Epidermal melanocyte (primary cell): ENCODE data around the gene SLC16A6.
"Not testable (repeated sequence)": the region's sequence is repeated elsewhere in the genome, so short reads cannot be mapped to it uniquely, and the experiment has no call there.

ENCODE experiments used
- DNase-seq: peaks from one replicate; pipeline ENCODE4 v3.0.0; 2011; ENCODE audit warnings: low spot score; ENCODE audit not compliant: insufficient read length

Gene SLC16A6

DNA sequence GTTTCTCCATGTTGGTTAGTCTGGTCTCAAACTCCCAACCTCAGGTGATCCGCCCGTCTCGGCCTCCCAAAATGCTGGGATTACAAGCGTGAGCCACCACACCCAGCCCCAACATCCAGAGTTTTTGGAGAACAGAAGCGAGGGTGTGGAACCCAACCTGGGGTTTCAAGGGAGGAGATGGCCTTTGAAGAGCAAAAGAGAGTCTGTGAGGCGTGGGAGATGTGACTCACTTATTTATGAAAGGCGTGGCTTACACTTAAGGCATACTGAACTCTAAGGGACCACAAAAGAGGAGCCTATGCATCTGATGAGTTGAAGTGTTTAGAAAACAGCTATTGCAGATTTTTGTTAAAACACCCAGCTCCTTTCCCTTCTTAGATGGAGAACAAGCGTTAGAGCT lies 19.2 kb upstream of the SLC16A6 start:
- DNase-seq = no peak

- not testable (repeated sequence) for DNase-seq
Observed at GRCh38 chr17:68309066-68309670, 18.2 kb upstream of the SLC16A6 start.

- not testable (repeated sequence) for DNase-seq
Observed at GRCh38 chr17:68308486-68308885, 17.6 kb upstream of the SLC16A6 start.

DNA sequence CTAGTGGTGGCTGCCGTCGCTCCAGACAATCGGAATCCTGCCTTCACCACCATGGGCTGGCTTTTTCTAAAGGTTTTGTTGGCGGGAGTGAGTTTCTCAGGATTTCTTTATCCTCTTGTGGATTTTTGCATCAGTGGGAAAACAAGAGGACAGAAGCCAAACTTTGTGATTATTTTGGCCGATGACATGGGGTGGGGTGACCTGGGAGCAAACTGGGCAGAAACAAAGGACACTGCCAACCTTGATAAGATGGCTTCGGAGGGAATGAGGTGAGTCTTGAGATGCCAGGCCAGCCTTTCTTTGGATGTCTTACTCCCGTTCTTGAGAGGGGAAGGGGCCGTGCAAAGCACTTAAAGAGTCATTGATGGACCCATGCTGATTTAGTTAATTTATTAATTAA lies 16.5 kb upstream of the SLC16A6 start:
- DNase-seq = no peak

DNA sequence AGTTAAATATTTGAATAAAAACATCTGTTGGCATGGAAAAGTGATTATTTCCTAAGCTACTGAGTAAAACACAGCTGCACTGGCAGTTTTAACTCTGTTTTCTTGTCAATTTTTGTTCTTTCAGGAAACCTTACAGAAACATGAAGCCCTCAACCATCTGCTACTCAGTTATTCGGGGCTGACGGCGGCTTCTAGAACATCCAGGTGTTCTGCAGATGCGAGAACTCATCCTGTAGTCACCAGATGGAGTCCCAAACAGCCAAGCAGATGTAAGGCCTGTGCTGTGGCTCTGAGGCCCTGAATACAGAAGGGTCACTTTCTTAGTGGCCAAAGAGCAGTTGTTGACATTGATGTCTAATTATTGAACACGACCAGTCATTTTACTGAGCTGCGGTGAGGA lies 15.9 kb upstream of the SLC16A6 start:
- DNase-seq = no peak

- DNase-seq = no peak
Observed at GRCh38 chr17:68305142-68305541, 14.2 kb upstream of the SLC16A6 start.

DNA sequence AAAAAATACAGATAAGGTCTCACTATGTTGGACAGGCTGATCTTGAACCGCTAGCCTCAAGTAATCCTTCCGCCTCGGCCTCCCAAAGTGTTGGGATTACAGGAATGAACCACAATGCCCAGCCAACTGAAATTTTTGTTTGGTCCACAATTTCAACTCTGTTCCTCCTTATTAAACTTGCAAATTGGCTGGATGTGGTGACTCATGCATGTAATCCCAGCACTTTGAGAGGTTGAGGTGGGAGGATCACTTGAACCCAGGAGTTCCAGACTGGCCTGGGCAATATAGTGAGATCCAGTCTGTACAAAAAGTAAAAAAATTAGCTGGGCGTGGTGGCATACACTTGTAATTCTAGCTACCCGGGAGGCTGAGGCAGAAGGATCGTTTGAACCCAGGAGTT lies 13.8 kb upstream of the SLC16A6 start:
- DNase-seq = no peak

DNA sequence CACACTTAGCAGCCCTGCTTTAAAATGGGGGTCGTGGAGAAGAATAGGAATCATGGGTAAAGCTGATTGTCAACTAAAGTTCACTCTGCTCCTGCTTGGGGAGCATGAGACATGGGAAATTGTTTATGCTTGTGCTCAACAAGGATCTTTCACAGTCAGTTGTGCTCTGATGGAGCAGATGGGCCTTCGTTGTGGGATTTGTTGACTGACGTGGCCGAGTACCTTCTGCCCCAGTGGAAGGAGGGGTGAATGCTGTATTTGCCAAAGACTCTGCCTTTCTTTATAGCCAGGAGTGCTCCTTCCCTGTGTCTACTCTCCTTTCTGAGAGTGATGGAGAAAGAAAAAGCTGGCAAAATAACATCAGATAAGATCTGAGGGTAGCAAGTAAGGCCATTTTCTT lies 11.7 kb upstream of the SLC16A6 start:
- DNase-seq = no peak

- DNase-seq = no peak
Observed at GRCh38 chr17:68302066-68302564, 11.2 kb upstream of the SLC16A6 start.

- DNase-seq = no peak
Observed at GRCh38 chr17:68301438-68301959, 10.6 kb upstream of the SLC16A6 start.

- DNase-seq = no peak
Observed at GRCh38 chr17:68299817-68300216, 8.9 kb upstream of the SLC16A6 start.

DNA sequence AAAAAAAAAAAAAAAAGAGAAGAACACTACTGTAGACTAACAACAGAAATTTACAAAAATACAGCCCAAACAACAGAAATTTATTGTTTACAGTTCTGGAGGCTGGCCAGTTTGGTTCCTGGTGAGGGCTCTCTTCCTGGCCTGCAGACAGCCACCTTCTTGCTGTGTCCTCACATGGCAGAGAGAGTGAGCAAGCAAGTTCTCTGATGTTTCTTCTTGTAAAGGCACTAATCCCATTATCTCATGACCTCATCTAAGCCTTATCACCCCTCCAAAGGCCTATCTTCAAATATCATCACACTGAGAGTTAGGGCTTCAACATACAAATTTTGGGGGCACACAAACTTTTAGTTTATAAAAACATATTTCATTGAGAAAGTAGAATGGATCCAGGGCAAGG lies 7.7 kb upstream of the SLC16A6 start:
- no peak for DNase-seq

DNA sequence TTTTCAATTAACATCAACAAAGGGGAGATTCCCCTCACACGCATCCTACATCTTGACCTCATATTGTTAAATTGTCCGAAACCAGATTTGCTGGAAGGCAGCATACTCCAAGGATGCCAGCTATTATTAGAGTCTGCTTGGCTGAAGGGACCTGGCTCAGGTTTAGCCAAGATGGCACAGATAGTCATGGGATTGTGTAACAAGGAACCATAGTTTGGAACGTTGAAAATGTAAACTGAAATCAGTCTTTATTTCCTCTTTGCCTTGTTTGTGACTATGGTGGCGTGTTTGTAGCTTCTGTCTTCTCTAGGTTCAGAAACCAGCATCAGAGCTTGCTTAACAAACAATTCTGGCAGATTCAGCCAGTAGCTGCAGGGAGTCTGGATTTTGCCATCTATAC lies 6.3 kb upstream of the SLC16A6 start:
- DNase-seq = no peak

DNA sequence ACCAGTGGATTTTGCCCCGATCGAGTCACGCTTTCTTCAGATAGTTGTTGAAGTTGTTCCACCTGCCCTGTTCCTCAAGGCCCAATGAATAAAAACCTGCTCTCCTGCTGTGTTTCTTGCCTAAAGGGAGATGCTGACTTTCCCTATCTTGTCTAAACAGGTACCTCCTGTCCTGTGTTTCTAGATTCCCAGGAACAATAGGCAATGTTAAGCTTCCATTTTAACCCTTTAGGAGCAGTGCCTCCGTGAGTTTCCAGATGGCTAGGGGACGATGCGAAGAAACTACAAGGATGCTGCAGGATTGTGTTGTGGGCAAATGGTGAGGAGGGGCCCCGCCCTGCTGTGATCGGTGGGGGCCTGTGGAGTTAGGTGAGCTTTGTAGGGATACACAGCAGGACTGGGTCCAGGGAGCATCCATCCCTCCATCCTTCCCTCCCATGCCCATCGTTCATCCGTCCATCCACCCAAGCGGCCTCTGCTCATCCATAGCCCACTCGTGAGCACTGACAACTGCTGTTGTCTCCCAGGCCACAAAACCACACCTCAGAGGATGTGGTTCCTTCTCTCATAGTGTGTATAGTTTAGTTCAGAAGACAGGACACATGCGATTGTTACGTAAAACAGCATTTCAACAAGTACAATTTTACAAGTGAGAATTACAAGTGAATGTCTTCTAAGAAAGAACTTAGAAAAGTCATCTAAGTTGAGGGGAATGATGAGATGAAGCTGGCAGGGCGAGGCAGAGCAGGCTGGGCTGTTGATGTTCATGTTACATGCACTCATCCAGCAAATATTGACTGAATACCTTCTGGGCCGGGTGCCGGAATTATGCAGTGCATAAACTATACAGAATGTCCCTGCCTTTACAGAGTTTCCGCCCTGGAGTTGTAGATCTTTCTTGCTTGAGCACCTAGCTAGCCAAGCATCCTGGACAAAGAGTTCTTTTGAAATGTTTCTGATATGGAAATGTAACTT lies 5.6 kb upstream of the SLC16A6 start:
- no peak for DNase-seq

DNA sequence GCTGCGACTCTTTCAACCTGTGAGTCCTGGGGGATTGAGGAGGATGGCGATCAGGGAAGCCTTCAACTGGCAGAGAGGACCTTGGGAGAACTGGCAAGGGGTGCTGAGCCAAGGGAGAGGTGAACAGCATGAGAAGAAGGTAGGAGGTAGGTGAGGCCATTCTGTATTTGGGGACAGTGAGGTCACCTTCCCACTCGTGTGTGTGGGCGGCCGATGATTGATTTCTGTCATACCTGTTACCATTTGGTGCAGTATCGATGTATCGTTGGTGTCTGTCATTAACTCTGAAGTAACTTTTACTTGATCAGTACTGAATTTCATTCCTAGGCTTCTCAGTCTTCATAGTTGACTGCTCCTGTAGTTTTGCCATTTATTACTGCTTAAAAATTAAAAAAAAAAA lies 4.2 kb upstream of the SLC16A6 start:
- DNase-seq = no peak

GRCh38 chr17:68294617-68295016 lies 3.7 kb upstream of the SLC16A6 start:
- DNase-seq = no peak

DNA sequence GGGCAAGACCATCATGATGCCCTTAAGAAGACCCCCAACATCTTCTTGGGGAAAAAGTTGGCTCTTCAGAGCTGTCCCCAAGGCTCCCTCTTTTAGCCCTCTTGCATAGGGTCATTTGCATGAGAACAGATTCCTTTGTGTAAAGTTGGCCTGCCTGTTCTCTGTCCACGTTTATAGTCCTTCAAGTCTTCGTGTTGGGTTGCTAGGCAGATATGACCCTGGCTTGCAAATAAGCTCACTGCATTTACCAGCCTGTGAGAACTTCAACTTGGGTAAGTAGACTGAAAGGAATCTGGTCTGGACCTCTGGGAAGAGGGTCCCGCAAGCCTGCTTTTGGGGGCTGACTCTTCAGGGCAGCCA lies 3.2 kb upstream of the SLC16A6 start:
- no peak for DNase-seq

DNA sequence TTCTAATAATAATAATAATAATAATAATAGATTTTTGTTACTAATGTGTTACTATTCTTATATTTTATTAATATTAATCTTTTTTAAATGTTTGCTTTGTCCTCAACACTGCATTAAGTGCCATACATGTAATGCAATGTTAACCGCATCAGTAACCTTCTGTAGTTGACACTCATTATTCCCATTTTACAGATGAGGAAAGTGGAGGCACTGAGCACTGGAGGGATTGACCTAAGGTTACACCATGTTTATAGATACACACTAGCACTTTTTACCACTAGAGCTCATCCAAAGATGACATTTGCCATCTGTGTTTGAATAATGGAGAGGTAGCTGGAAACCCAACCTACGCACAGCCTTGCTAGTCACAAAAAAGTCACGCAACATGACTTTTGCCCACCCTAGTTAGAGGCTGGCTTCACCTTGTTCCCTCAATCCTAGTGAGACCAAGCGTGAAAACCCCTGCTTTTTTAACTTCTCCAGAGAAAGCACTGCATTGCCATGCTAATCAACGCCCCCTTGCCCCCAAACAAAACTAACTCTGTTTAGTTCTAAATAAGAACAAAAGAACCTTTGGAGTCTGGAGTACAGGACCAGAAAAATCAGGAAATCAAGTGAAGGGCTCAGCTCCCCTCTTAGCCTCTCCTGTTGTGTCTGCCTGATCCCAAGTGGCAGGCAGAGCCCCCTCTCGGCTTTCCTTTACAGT lies 2.7 kb upstream of the SLC16A6 start:
- no peak for DNase-seq

- no peak for DNase-seq
Observed at GRCh38 chr17:68292689-68293040, 1.7 kb upstream of the SLC16A6 start.

DNA sequence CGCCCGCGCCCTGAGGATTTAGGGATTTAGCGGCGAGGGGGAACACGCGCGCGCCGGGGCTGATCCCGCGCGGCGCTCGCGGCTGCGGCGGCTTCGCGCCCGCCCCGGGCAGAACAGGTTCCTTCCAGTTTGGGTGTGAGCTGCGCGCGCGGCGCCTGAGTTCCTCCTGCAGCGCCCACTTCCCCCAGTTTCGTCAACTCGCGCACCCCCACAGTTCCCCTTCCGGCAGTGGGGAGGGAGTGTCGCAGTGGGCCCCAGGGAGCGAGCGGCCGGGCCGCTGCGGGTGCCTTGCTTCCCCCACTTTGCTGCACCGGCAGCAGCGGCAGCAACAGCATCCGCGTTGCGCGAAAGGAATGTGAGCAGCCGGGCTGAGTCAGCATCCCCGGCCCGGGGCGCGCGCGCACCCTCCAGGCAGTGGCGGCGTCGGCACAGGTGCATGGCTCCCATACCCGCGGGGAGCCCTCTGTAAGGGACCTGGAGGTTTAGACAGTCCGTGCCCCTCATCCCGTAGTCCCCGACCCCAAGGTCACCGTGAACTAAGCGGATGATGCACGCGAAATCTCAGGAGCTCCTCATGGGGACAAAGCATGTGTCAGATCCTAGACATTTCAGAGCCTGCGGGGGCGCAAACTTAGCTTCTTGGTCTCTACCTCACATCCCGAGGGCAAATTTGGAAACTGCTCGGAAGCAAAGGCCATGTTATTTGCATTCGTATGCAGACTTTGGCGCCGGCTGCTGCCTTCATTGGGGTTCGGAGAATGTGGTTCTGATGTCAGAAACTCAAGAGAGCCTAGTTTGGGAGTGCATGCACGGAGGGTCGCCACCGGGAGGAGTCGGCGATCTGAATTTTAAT lies 1.1 kb upstream of the SLC16A6 start:
- DNase-seq = peak; percentile 45
